DMS53 treated with DMSO at 0.1 percent for 48 hours (cell line): ENCODE data around the gene SLAIN1.

Source experiments
- DNase-seq: peaks from one replicate; lab custom pipeline; 2025; ENCODE audit not compliant: unreplicated experiment; lab: John Stamatoyannopoulos, UW

The SLAIN1 gene

DNA sequence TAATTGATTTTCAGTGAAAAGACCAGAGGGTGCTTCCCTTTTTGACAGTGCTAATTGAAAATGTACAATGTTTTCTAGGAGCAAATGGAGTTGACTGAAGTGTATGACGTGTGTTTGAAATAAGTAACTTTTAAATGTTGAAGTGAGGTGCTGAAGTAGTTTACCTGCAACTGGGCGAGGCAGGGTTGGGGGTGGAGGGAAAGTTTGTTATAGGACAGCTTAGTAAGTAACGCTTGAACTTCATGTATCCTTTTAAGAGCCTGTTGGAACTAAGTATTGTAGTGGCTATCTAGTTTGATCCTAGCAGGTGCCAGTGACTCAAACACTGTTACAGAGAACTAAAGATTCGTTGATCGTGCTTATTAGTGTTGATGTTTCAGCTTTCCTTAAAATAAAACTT is 5.9 kb downstream of the SLAIN1 start:
- no peak for DNase-seq

DNA sequence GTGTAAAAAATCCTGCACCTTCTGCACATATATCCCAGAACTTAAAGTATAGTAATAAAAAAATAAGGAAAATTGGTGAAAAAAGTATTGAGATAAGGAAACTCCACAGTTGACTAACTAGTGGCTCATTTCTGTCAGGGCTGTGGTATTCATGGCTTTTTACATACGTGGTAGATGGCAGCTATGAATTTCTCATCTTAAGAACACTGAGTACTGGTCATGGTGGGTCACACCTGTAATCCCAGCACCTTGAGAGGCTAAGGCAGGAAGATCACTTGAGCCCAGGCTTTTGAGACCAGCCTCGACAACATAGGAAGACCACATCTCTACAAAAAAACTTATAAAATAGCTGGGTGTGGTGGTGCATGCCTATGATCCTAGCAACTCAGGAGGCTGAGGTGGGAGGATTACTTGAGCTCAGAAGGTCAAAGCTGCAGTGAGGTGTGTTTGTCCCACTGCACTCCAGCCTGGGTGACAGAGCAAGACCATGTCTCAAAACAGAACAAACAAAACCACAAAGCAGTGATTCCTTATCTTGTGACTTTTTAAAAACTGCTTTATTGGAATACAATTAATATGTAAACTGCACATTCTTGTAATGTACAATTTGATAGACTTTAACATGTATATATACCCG is 16.8 kb downstream of the SLAIN1 start:
- DNase-seq: no peak

DNA sequence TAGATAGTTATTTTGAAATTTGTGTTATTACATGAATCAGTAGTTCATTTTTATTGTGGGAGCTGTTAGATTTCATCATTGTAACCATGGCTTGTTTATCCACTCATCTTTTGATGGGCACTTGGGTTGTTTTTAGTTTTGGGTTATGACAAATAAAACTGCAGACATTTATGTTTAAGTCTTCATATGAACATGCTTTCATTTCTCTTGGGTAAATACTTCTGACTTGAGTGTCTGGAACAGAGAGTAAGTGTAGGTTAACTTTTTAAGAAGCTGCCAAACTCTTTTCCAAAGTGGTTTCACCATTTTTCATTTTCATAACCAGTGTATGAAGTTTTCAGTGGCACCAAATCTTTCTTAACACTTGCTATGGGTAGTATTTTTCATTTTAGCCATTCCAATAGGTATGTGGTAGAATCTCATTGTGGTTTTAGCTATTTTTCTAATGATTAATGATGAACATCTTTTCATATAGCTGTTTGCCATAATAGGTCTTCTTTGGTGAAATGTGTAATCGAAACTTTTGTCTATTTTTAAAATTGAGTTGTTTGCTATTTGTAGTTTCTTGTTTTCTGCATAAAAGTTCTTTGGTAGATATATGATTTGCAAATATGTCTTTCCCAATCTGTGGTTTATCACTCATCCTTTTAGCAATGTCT is 17.9 kb downstream of the SLAIN1 start:
- DNase-seq: no peak

DNA sequence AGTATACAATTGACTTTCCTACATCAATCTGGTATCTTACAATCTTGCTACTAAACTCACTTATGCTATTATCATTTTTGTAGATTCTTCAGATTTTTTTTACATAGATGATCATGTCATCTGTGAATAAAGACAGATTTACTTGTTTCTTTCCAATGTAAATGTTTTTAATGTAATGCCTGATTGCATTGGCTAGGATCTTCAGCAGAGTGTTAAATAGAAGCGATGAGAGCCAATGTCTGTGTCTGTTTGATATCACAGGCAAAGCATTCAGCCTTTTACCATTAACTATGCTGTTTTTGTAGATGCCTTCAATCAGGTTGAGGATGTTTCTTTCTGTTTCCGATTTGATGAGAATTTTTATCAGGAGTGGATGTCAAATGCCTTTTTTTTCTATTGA is 19.2 kb downstream of the SLAIN1 start:
- DNase-seq: no peak

DNA sequence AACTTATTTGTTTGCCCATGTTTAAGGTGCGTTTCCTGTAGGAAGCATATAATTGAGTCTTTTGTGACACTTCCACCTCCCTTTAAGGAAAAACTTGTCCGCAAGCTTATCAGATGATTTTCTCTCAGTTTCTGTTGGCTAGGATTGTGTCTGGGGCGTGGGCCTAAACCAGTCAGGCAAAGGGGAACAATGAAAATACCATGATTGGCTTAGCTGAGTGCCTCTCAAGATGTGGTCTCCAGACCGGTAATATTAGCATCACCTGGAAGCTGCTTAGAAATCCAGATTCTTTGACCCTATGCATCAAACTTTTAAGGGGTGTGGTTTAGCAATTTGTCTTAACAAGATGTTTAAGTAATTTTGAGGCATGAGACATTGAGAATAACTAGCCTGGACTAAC is 20.0 kb downstream of the SLAIN1 start:
- DNase-seq: no peak

DNA sequence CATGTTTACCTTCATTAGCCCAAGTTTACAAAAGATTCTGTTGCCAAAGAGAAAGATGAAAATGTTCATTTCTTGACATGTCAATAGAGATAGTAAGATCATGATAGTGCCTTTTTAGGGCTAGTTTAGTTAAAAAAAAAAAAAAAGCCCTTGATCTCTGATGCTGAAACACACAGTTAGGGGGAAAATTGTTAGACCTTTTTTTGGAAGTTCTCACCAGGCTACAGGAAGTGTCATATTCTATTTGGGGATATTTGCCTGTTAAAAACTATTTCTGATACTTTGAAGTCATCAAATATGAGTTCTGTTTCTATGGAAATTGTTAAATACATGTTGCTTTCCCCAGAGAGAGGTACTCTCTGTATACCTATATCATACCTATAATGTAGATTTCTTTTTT is 21.6 kb downstream of the SLAIN1 start:
- DNase-seq: no peak

DNA sequence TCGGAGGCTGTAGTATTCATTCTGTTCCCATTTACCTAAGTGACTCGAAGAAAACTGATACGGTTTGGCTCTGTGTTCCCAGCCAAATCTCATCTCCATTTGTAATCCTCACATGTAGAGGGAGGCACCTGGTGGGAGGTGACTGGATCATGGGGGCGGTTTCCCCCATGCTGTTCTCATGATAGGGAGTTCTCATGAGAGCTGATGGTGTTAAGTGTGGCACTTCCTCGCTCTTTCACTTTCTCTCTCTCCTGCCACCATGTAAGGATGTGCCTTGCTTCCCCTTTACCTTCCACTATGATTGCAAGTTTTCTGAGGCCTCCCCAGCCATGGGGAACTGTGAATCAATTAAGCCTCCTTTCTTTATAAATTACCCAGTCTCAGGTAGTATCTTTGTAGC is 23.5 kb downstream of the SLAIN1 start:
- no peak for DNase-seq

DNA sequence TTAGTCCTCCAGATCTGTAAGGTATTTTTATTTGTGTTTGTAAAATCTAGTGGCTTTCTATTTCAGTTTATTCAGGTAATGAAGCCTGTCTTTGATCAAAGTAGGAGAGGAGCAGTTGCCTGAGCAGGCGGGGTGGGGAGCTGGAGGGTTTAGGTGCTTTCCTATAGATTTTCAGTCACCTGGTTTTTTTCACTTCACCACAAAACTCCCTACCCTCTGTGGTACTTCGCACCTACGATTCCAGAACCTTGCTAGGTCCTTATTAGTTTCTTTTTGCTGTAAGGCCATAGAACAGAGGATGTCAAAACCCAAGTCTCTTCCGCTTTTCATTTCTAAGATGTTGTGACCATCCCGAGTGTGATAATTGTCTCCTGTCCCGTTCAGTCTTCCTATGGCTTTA is 26.6 kb downstream of the SLAIN1 start:
- DNase-seq: no peak

DNA sequence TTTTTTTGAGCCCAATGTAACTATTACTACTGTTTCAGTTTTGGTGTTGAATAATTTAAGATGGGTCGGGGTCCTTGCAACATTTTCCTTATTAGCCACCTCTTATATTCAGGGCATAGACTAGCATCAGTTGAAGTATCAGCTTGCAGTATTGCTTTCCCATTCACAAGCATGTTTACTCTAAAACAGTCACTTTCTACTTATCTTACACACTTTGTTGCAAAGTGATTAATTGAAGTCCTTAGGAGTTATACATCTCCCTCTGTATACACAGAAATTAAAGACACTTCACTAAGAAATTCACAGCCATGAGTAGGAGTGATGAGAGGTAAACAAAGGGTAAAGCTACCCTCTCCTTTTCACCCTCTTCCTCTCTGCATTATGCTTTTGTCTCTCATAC is 27.6 kb downstream of the SLAIN1 start:
- DNase-seq: no peak

DNA sequence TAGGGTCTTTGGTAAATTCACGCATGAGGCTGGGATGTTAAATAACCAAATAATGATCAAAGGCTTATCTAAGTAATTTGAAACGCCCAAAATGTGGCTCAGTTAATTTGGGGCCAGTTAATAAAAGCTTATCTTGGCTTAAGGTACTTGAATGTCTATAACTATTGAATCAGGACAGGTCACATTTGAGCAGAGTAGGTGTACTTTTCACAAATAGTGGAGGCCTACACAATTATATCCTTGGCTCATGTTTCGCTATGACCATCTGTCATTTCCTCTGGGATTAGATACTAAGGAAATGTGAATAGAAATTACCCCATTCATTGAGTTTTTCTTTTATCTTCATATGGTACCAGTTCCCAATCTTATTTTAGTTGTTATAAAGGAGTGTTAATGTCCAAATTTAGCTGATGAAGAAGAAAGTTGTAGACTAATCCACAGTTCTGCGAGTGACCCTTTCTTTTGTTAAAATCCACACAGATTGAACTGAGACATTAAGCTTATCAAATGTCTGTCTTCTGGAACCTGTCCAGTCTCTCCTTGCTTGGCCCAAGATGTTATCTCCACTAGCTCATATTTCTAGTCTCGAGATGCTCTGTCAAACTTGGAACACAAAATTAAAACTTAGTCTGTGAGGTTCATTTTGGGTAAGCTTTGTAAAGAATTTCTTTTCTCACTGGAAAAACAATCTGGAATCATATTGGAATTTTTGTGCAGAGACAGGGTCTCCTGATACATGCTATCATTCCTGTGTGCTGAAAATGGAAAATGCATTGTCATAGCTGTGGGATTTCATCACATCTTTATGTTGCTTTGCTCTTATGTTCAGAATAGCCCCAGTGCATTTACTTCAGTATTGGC is 31.0 kb downstream of the SLAIN1 start:
- DNase-seq: no peak

DNA sequence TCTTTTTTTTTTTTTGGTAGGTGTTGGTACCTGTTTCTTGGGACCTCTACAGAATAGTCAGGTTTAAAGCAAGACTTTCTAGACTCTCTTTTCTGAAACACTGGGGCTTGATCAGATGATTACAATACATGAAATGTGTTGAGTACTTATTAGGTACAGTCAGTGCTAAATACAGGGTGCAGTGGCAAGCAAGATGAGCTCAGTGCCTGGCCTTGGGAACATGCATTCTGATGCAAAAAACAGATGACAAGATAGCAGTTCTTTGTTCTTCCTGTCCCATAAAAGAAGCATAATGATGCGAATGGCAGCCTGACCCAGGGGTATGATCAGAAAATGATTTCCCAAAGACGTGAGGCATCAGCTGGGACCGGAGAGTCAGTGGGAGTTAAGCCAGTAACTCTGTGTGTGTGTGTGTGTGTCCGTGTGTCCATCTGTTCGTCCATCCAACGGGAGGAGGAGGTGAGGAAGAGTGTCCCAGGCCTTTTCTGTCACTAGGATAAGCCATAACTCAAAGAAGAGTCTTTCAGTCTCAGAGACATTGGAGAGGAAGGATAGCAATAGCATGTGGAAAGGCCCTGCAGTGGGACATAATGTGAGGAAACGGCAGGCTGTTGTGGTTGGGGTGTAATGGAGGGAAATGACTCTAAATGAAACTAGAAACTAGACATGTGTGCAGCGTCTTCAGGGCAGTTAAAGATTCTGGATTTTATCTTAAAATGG is 32.2 kb downstream of the SLAIN1 start:
- DNase-seq: no peak

DNA sequence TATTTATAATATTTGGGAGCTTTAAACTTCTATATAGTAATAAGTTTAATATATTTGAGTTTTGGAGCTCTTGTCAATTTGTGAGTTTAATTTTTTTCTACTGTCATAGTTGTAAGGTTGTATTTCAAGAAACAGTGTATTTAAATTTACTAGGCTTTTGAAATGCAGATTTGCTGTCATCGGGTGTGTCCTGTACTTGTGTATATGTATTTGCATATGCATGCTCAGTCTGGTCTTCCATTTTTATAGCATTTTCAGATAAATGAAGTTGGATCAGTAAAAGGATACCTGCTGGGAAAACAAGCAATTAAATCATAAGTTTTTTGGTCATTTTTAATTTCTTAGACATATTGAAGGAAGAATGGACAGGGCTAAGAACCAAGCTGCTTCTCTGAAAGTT is 33.1 kb downstream of the SLAIN1 start:
- DNase-seq: no peak

DNA sequence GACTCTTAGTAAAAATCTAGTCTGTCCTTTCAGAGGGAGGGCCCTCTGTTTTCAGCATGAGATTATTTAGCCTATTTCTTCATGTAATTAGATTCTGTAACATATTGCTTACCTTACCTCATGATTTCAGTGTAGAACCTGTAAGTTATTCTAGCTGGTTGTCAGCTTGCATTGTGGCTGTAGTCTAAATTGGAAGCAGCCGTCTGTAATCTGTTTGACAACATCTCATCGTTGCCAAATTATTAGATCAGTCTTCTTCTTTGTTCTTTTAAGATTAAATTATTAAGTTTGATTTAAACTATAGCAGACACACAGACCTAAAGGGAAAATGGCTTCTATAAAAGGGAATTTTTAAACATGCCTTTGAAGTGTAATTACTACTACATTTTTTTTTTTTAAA is 34.8 kb downstream of the SLAIN1 start:
- DNase-seq: no peak

DNA sequence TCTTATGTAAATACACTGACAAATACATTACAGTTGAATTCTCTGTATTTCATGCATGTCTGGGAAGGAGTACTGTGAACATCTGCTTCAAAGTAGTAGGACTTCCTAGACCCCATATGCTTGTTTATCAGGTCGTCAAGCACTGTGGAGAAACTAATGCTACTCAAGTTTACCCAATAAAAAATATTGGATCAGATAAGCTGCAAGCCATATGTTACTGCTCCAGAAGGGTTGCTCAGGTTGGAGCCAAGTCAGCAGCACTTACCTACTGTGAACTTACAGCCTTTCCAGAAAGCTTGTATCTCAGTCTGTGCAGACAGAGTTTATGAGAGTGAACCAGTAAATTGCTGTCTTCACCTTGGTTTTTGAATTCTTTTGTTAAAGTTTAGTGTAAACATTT is 36.2 kb downstream of the SLAIN1 start:
- no peak for DNase-seq

DNA sequence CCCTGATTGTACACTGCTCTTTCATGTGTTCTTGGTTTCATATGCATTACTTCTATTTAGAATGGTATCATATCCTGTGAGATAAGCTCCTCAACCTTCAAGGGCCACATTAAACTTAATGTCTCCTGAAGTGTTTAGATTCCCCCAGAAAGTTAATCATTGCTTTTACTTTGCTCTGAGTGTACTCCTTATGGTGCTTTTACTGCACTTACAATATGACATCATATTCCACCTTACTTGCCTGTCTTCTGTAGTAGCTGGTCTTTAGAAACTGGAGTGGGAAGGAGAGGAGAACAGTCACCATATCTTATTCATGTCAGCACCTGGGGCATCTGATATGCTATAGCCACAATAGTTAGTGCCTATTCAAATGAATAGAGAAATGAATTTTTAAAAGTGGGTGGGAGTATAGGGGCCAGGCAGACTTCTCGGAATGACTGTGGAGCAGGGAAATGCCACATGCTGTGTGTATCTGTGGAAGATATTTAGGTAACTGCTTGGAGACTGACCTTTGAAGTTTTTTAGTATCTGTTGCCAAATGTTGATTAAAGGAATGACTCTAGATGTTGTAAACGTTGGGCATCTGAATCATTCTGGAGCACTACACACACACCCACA is 40.2 kb downstream of the SLAIN1 start:
- DNase-seq: no peak

DNA sequence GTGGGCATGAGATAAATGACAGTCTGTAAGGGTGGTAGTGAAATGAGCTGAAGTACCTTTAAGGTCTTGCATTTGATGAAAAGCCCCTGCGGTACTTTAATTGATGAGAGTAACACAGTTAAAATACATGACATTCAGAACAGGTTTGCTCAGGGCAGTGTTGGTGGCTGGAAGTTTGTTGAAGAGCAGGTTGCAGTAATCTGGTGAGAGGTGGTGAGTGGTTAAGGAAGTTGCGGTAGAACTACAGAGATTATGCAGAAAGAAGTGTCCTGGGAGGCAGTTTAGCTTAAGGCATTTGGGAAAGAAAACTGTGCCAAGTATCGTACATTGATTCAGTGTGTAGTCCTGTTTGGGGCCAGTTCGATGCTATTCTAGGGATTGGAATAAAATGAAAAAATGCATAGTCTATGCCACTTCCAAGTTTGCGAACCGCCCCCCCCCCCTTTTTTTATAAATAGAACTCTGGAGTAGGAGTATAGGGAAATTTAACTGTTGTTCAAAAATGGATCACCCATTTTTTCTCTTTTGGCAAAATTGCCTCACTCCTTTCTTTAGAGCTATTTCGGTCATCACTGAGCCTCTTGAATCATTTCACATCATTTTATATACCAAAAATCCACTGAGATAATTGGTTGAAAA is 42.7 kb downstream of the SLAIN1 start:
- DNase-seq: no peak

DNA sequence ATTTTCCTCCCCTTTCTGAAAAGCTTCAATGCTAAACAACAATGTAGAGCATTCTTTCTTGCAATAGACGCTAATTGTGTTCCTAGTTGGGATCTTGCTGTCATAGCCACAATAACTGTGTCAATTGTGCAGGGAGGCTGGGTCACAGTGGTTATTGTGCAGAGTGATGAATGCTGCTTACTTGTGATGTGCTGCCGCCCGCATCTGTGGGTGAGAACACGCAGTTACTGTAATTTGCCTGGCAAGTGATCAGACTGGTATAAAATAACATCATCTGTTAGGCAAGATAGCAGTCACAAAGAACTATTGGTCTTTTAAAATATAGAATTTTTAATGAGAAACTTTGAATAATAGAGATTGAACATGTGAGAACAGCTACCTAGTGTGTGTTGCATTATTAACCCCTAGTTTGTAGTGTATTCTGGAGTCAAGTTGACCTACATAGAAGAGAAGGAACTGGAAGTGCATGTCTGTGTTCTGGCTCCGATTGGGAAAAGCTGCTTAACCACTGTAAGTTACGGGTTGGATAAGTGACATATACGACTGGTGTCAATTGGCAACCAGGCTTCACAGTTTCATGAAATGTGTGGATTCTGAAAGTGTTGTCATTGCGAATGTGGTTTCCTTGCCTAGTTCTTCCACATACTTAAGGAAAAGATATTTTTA is 43.6 kb downstream of the SLAIN1 start:
- DNase-seq: no peak

DNA sequence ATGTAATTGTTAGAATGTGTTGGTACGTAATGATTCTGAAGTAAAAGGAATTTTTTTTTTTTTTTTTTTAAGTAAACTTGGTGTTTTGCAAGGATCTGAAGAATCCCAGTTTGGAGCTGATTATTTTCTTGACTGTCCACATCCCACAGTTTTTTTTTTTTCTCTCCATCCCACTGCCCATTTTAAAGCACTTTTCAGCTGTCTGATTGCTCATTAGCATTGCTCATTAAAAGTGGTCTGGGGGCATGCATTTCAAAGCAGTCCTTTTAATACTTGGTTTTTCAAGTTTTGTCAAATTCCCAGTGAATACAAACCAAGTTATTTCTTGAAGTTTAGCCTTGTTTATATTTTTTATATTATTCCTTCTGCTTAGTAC is 44.1 kb downstream of the SLAIN1 start:
- no peak for DNase-seq

DNA sequence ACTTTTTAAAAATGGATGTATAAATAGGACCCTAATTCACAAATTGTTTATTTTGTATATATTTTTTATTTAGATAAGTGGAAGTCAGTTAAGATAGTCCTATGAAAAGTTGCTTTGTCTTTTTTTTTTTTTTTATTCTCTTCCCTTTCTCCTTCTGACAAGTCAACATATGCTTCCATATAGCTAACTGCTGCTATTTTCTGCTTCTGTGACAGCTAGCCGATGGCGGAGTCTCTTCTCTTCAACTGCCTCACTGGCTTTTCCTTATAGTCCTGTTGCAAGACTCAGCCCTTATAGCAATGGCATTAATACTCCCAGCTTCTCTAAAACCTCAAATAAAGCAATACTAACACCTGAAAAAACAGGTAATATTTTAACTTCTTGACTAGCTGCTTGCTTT is 45.3 kb downstream of the SLAIN1 start:
- DNase-seq: no peak

DNA sequence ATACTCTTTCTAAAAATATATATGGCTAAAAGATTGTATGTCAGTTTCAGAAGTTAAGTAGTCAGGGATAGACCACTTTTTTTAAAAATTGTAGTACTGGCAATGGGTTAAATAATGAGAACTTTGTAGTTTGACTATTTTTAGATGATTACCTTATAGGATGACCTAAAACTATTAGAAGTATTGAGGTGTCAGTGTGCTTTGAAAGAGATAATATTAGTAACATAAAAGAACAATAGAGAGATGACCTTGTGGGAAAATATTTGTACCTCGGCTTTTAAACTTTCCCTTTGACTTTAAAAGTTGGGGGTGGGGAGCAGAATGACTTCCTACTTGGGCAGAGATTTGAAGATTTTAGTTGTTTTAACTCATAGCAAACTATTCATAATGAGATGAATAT is 48.3 kb downstream of the SLAIN1 start:
- no peak for DNase-seq
